ENCODE data around the gene HDAC8.

DNA sequence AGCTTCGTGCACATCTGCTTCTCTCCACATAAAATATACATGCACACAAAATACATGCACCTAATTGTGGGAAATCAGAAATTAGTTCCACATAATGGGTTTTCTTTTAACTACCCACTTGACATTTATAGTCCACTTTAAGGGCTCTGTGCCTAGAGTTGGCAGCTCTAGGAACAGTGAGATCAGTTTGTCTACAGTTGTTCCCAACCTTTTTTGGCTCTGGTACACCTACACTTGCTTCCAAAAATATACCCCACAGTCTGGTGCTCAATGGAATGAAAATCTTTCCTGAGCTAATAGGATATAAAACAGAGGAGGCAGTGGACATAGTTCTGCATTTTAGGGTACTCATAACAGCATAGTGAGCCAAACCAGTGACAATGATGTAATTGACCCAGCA, 36.1 kb downstream of the HDAC8 start:
- TF ChIP-seq, protein P1, sequence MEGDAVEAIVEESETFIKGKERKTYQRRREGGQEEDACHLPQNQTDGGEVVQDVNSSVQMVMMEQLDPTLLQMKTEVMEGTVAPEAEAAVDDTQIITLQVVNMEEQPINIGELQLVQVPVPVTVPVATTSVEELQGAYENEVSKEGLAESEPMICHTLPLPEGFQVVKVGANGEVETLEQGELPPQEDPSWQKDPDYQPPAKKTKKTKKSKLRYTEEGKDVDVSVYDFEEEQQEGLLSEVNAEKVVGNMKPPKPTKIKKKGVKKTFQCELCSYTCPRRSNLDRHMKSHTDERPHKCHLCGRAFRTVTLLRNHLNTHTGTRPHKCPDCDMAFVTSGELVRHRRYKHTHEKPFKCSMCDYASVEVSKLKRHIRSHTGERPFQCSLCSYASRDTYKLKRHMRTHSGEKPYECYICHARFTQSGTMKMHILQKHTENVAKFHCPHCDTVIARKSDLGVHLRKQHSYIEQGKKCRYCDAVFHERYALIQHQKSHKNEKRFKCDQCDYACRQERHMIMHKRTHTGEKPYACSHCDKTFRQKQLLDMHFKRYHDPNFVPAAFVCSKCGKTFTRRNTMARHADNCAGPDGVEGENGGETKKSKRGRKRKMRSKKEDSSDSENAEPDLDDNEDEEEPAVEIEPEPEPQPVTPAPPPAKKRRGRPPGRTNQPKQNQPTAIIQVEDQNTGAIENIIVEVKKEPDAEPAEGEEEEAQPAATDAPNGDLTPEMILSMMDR (IDR thresholded peaks at IDR 0.05), result no peak
- TF ChIP-seq POLR2A (IDR thresholded peaks at IDR 0.05), result no peak

Measured in adrenal gland (tissue), 5 donors.